Skeletal muscle cell (primary cell): ENCODE measurements around the gene GPR62.

ENCODE experiments used
- DNase-seq: peaks from one replicate; pipeline ENCODE4 v3.0.0-alpha.2; 2010; ENCODE audit warnings: low read depth
- H3K4me3 ChIP-seq: 2 replicates; pipeline ENCODE4 v1.5.1; 2011; ENCODE audit warnings: low read depth, mild to moderate bottlenecking, control low read depth, low read length, moderate library complexity

Gene GPR62

GRCh38 chr3:51968170-51968775 lies 13.1 kb downstream of the GPR62 start:
- H3K4me3 ChIP-seq: peak overlapping the region; percentile 70
- no peak for DNase-seq

GRCh38 chr3:51968883-51969678 lies 13.9 kb downstream of the GPR62 start:
- H3K4me3 ChIP-seq: no peak overlapping the region

GRCh38 chr3:51969841-51970240 lies 14.7 kb downstream of the GPR62 start:
- no peak overlapping the region for H3K4me3 ChIP-seq
- no peak for DNase-seq

More at GRCh38 chr3:51968883-51969678, 13.9 kb downstream of the GPR62 start:
- DNase-seq: no peak

- DNase-seq: no peak
- no peak overlapping the region for H3K4me3 ChIP-seq
Measured at GRCh38 chr3:51970606-51971300, 15.6 kb downstream of the GPR62 start.

- no peak for DNase-seq
Measured at GRCh38 chr3:51971350-51971749, 16.2 kb downstream of the GPR62 start.

GRCh38 chr3:51974277-51974962 lies 19.2 kb downstream of the GPR62 start:
- DNase-seq: no peak
- H3K4me3 ChIP-seq: peak overlapping the region; percentile 86

More at GRCh38 chr3:51971350-51971749, 16.2 kb downstream of the GPR62 start:
- H3K4me3 ChIP-seq: no peak overlapping the region

- peak within 1 kb of the TSS; percentile 86 for H3K4me3 ChIP-seq
- no peak for DNase-seq
Measured at GRCh38 chr3:51974963-51975851, 20.0 kb downstream of the GPR62 start, which contains the start of gene ABHD14A. Gene ABHD14A (plus strand): TSS chr3:51975064. CDS start chr3:51975136, 72 bp downstream.

- DNase-seq: no peak
- H3K4me3 ChIP-seq: peak overlapping the region; percentile 86
Measured at GRCh38 chr3:51975852-51976549, 20.8 kb downstream of the GPR62 start.

- no peak overlapping the region for H3K4me3 ChIP-seq
- DNase-seq: no peak
Measured at GRCh38 chr3:51977446-51978142, 22.4 kb downstream of the GPR62 start.

GRCh38 chr3:51978143-51978502 lies 22.9 kb downstream of the GPR62 start:
- no peak for DNase-seq
- no peak overlapping the region for H3K4me3 ChIP-seq

GRCh38 chr3:51980253-51980652 lies 25.1 kb downstream of the GPR62 start:
- no peak overlapping the region for H3K4me3 ChIP-seq
- no peak for DNase-seq

- peak overlapping the region; percentile 58 for H3K4me3 ChIP-seq
- no peak for DNase-seq
Measured at GRCh38 chr3:51982352-51982837, 27.2 kb downstream of the GPR62 start.

- peak; percentile 84 for DNase-seq
- peak within 1 kb of the TSS; percentile 58 for H3K4me3 ChIP-seq
Measured at GRCh38 chr3:51982838-51983577, 27.8 kb downstream of the GPR62 start, which contains the start of gene ACY1. Gene ACY1 (plus strand): TSS chr3:51983535. CDS start chr3:51984065, 530 bp downstream.

GRCh38 chr3:51983578-51984268 lies 28.5 kb downstream of the GPR62 start:
- H3K4me3 ChIP-seq: peak overlapping the region; percentile 58
- no peak for DNase-seq

- H3K4me3 ChIP-seq: peak overlapping the region; percentile 58
- no peak for DNase-seq
Measured at GRCh38 chr3:51984269-51984647, 29.1 kb downstream of the GPR62 start.

- no peak for DNase-seq
- no peak overlapping the region for H3K4me3 ChIP-seq
Measured at GRCh38 chr3:51985063-51985462, 29.9 kb downstream of the GPR62 start.
